Cardiac fibroblast (primary cell): Measurements from ENCODE around the gene ITGA4.

ENCODE experiments used
- DNase-seq, 2 donors: peaks; one replicate each; pipeline versions ENCODE4 v3.0.0 to v3.0.0-alpha.2; 2010; ENCODE audit warnings: low read depth in 2 of 2
- H3K4me3 ChIP-seq, 2 donors: replicated peaks in 1 of 2; 1 replicate in 1 of 2; 2 replicates in 1 of 2; pipeline ENCODE4 v1.5.1; 2011; ENCODE audit warnings: low read depth in 2 of 2, low read length in 2 of 2, mild to moderate bottlenecking in 2 of 2, moderate library complexity in 1 of 2
- TF ChIP-seq, protein P1 (sequence below): IDR thresholded peaks from one replicate; pipeline ENCODE4 v1.5.1; 2011; ENCODE audit warnings: low read depth, mild to moderate bottlenecking, low read length, inconsistent platforms

ITGA4 gene

DNA sequence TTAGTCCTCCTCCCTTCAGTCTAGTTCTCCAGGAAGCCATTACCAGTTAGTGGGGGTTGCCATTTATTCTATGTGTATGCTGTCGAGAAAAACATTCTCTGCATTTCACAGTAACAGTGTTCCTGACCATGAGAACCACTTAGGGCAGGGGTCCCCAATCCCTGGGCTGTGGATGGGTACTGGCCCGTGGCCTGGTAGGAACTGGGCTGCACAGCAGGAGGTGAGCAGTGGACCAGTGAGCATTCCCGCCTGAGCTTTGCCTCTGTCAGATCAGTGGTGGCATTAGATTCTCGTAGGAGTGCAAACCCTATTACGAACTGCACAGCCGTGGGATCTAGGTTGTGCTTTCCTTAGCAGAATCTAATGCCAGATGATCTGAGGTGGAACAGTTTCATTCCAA lies 15.8 kb downstream of the ITGA4 start:
- DNase-seq: no peak
- TF ChIP-seq, protein P1, sequence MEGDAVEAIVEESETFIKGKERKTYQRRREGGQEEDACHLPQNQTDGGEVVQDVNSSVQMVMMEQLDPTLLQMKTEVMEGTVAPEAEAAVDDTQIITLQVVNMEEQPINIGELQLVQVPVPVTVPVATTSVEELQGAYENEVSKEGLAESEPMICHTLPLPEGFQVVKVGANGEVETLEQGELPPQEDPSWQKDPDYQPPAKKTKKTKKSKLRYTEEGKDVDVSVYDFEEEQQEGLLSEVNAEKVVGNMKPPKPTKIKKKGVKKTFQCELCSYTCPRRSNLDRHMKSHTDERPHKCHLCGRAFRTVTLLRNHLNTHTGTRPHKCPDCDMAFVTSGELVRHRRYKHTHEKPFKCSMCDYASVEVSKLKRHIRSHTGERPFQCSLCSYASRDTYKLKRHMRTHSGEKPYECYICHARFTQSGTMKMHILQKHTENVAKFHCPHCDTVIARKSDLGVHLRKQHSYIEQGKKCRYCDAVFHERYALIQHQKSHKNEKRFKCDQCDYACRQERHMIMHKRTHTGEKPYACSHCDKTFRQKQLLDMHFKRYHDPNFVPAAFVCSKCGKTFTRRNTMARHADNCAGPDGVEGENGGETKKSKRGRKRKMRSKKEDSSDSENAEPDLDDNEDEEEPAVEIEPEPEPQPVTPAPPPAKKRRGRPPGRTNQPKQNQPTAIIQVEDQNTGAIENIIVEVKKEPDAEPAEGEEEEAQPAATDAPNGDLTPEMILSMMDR: no peak
- H3K4me3 ChIP-seq: no peak overlapping the region

DNA sequence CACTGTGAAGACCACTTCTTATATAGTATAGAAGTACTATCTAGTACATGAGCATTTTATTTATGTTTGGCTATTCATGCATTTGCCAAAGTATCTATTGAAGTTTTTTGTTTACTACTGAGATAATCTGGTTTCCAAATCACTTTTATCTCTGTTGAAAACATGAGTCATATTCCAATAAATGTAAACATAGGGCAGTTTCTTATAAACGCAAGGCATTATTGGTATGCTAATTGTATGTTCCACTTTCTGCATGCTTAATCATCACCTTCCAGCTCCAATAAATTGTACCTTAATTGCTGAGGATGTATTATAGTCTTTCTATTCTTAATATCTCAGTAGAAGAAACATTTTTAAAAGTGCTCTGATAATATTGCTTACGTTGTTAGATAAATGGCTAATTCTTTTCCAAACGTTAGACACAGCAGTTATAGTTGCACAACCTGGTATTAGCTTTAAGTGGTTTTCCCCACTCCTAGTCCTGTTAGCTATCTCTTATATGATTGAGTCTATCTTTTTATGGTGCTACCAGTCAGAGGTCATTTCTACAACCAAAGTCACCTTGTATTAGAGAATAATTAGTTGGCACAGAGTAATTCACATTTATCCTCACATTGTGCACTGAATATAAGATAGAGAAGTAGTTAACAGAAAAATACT lies 17.2 kb downstream of the ITGA4 start:
- no peak for DNase-seq
- no peak overlapping the region for H3K4me3 ChIP-seq
- TF ChIP-seq, protein P1: no peak

DNA sequence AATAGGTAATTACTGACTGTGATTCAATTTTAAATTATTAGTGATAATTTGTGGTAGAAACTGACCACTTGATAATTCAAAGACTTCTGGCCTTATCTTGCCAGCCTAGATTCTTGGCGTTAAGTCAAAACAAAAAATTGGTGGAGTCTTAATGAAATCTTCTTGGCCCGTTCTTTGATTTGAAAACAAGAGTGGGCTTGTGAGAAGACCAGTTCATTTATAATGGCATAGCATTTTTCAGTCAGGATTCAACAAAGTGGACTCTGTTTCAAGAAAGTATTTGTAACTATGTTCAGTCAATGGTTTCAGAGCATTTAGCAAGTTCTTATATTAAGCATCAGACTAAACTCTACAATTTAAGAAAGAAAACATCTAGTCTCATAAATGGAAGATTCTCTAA lies 26.0 kb downstream of the ITGA4 start:
- no peak overlapping the region for H3K4me3 ChIP-seq
- DNase-seq: no peak
- TF ChIP-seq, protein P1: no peak

DNA sequence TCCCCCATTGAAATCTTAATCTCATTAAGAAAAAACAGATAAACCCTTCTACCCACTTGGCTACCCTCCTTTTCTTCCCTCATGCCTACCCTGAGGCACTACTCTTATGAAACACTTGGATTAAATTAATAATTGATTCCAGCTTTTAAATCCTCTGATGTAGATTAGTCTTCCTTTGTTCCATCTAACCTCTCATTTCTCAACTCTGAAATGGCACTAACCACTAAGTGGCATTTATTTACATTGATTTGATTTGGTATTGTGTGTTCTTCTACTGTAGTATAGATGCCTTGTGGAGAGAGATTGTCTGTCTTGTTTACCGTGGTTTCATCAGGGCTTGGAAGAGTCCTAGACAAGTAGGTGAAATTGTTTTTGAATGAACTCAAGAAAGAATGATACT lies 26.7 kb downstream of the ITGA4 start:
- H3K4me3 ChIP-seq: no peak overlapping the region
- no peak for DNase-seq
- TF ChIP-seq, protein P1: no peak

DNA sequence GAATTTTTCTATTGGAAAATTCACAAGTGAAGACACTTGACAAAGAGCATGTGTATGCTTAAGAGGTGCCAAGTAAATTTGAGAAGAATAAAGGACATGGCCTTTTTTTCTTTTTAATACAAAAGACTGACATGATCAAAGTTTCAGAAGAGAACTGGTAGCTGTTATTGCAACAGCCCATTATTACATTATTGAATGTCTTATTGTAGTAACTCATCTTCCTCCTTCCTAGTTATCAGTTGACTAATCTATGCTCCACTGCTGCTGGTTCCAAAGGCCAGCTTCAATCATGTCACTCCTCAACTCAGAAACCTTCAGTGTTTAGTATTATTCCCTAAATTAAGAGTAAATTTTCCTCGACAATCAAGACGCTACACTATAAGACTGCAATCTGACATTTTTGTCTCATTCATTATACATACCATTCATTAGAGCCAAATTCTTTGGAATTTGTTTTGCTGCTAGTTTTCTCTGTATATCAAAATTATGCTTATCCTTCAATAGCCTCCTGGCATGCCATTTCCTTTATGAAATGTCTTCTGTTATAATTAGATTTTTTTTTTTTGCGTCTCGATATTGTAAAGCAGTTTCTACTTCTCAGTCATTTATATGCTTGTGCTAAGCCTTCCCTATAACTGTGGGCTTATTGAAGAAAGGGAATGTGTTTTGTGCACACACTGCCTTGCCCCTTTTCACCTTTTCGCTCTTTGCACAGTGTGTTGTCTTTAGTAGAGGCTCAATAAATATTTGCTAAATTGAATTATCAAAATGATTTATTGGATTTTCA lies 27.9 kb downstream of the ITGA4 start:
- TF ChIP-seq, protein P1: no peak
- no peak for DNase-seq
- H3K4me3 ChIP-seq: no peak overlapping the region

DNA sequence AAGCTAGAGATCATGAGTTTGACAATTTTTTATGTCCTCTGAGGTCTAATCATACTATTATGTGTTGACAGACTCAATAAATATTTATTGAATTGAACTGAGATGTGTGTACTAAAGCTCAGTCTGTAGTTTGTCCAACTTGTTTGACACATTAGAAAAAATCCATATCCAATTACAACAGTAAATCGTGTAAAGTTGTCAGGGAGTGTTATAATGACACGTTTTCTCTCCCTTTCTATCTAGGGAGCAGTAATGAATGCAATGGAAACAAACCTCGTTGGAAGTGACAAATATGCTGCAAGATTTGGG lies 28.4 kb downstream of the ITGA4 start:
- no peak overlapping the region for H3K4me3 ChIP-seq
- TF ChIP-seq, protein P1: no peak
- DNase-seq: no peak

DNA sequence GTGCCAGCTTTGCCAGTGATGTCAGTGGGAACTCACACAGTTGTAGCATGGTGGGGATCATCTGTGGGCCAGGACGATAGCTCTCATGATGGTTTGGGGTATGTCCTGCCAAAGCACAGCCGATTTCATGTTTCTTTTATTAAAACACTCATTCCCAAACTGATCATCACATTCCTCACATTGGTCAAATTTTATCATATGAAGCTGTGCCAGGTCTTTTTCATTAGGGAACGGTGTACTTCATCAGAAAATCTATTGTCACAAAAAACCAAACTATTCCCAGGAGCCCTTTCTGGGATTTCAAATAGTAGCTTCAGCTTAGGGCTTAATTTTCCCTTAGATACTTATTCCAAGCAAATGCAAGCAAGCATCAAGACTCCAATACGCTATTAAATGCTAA lies 42.0 kb downstream of the ITGA4 start:
- no peak overlapping the region for H3K4me3 ChIP-seq
- DNase-seq: no peak
- TF ChIP-seq, protein P1: no peak
